Measurements from ENCODE around the gene RAD51B.

- TF ChIP-seq, protein P1, sequence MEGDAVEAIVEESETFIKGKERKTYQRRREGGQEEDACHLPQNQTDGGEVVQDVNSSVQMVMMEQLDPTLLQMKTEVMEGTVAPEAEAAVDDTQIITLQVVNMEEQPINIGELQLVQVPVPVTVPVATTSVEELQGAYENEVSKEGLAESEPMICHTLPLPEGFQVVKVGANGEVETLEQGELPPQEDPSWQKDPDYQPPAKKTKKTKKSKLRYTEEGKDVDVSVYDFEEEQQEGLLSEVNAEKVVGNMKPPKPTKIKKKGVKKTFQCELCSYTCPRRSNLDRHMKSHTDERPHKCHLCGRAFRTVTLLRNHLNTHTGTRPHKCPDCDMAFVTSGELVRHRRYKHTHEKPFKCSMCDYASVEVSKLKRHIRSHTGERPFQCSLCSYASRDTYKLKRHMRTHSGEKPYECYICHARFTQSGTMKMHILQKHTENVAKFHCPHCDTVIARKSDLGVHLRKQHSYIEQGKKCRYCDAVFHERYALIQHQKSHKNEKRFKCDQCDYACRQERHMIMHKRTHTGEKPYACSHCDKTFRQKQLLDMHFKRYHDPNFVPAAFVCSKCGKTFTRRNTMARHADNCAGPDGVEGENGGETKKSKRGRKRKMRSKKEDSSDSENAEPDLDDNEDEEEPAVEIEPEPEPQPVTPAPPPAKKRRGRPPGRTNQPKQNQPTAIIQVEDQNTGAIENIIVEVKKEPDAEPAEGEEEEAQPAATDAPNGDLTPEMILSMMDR (IDR thresholded peaks at IDR 0.05) = peak in 1 of 5 experiments; percentile 11
- TF ChIP-seq POLR2A (IDR thresholded peaks at IDR 0.05) = no peak
- TF ChIP-seq EP300 (IDR thresholded peaks at IDR 0.05) = no peak
These were observed 543.9 kb downstream of the RAD51B start for GRCh38 chr14:68363466-68363842.

All from tibial nerve (tissue), 4 donors.